HUDEP-2 (cell line): ENCODE measurements around the gene TUB.
A peak's percentile ranks its signal among the peaks of the same experiment; 100 is the strongest.

ENCODE experiments used
- DNase-seq, 76 experiments: peaks; one replicate each; lab custom pipeline; 2025; ENCODE audit not compliant: unreplicated experiment in 76 of 76; lab: John Stamatoyannopoulos, UW

Gene TUB

GRCh38 chr11:8043756-8044155 lies 37.3 kb upstream of the TUB start:
- no peak for DNase-seq

GRCh38 chr11:8045839-8046238 lies 35.2 kb upstream of the TUB start:
- no peak for DNase-seq

GRCh38 chr11:8047382-8047781 lies 33.6 kb upstream of the TUB start:
- no peak for DNase-seq

- no peak for DNase-seq
Measured at GRCh38 chr11:8049084-8049483, 31.9 kb upstream of the TUB start.

- peak in 1 of 76 experiments; percentile 11 for DNase-seq
Measured at GRCh38 chr11:8055091-8055835, 25.7 kb upstream of the TUB start.

GRCh38 chr11:8055836-8056526 lies 25.0 kb upstream of the TUB start:
- DNase-seq: no peak

- DNase-seq: no peak
Measured at GRCh38 chr11:8056810-8057463, 24.1 kb upstream of the TUB start.

GRCh38 chr11:8058216-8058615 lies 22.8 kb upstream of the TUB start:
- no peak for DNase-seq

GRCh38 chr11:8059030-8059429 lies 22.0 kb upstream of the TUB start:
- no peak for DNase-seq

- no peak for DNase-seq
Measured at GRCh38 chr11:8059571-8060011, 21.4 kb upstream of the TUB start.

GRCh38 chr11:8060146-8060719 lies 20.8 kb upstream of the TUB start:
- DNase-seq: no peak

- DNase-seq: no peak
Measured at GRCh38 chr11:8060801-8061554, 20.0 kb upstream of the TUB start.

- DNase-seq: no peak
Measured at GRCh38 chr11:8061555-8062428, 19.2 kb upstream of the TUB start.

GRCh38 chr11:8062781-8063257 lies 18.2 kb upstream of the TUB start:
- no peak for DNase-seq

- no peak for DNase-seq
Measured at GRCh38 chr11:8063324-8063723, 17.7 kb upstream of the TUB start.

- no peak for DNase-seq
Measured at GRCh38 chr11:8065031-8065430, 16.0 kb upstream of the TUB start.

- DNase-seq: no peak
Measured at GRCh38 chr11:8066036-8066910, 14.7 kb upstream of the TUB start.

GRCh38 chr11:8066911-8067455 lies 14.0 kb upstream of the TUB start:
- DNase-seq: no peak
